ENCODE results near the gene RNASE11.

The RNASE11 gene

DNA sequence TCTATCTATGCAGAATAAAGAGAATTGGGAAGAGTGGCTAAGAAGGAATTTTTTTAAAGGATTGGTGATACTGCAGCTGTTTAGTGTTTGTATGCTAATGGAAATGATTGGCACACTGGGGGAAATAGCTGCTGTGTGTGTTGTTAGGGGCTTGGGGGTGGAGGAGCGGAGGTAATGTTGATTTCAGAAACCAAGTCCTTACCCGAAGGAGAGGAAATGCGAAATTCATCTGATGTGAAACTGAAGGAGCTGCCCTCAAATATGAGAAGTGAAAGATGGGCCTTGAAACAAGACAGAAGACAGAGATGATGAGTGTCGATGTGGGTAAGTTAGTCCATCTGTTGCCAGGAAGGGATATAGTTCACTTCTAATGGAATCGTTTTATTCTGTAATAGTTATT is 24.6 kb upstream of the RNASE11 start:
- H3K4me1 ChIP-seq (ENCODE audit: control insufficient read depth, low read length), result peaks cover 54% of the 10 kb centered on the region
- no peaks in the 10 kb centered on the region for H3K36me3 ChIP-seq (ENCODE audit: control insufficient read depth, low read length)
- no peak overlapping the region for H3K27ac ChIP-seq (ENCODE audit: low read depth, low read length)
- H3K79me2 ChIP-seq (ENCODE audit: control insufficient read depth, low read length), result no peaks in the 10 kb centered on the region
- H3K27me3 ChIP-seq (ENCODE audit: control insufficient read depth, low read length), result peaks cover 28% of the 10 kb centered on the region
- peaks cover 19% of the 10 kb centered on the region for H3F3A ChIP-seq (ENCODE audit: control insufficient read depth, insufficient read depth)
- no peak for TF ChIP-seq CTCF (IDR thresholded peaks at IDR 0.05; ENCODE audit: low read depth, low read length, poor library complexity, severe bottlenecking)
- TF ChIP-seq EZH2phosphoT487 (IDR thresholded peaks at IDR 0.05; ENCODE audit: borderline replicate concordance, low read length), result no peak
- H3K4me2 ChIP-seq (ENCODE audit: low read length), result peak overlapping the region; percentile 89
- H3K4me3 ChIP-seq (ENCODE audit: low read length), result peak overlapping the region; percentile 77
- H3K9me3 ChIP-seq (ENCODE audit: control insufficient read depth, insufficient read depth, low read length), result no peaks in the 10 kb centered on the region
- H3K9me2 ChIP-seq (replicated peaks; ENCODE audit: control insufficient read depth, low read length), result no peaks in the 10 kb centered on the region
- 0 out of 2 replicates have a peak, but pooled peaks cover 4% of the 10 kb centered on the region for H4K20me1 ChIP-seq (ENCODE audit: control insufficient read depth, insufficient read depth, low read depth, low read length)

GRCh38 chr14:20611277-20611676 is 23.5 kb upstream of the RNASE11 start:
- Histone ChIP-seq H3K79me2 (ENCODE audit: control insufficient read depth, low read length) (no peaks in the 10 kb centered on the region), H4K20me1 (ENCODE audit: control insufficient read depth, insufficient read depth, low read depth, low read length) (0 out of 2 replicates have a peak, but pooled peaks cover 4% of the 10 kb centered on the region), H3K4me1 (ENCODE audit: control insufficient read depth, low read length) (peaks cover 51% of the 10 kb centered on the region), H3K9me3 (ENCODE audit: control insufficient read depth, insufficient read depth, low read length) (no peaks in the 10 kb centered on the region), H3K4me2 (ENCODE audit: low read length) (peak overlapping the region; percentile 89), H3K27ac (ENCODE audit: low read depth, low read length) (no peak overlapping the region), H3K4me3 (ENCODE audit: low read length) (peak overlapping the region; percentile 77; the same call in 1 of the 2 replicates), H3K27me3 (ENCODE audit: control insufficient read depth, low read length) (peaks cover 25% of the 10 kb centered on the region), H3K9me2 (replicated peaks; ENCODE audit: control insufficient read depth, low read length) (no peaks in the 10 kb centered on the region), H3K36me3 (ENCODE audit: control insufficient read depth, low read length) (no peaks in the 10 kb centered on the region), H3F3A (ENCODE audit: control insufficient read depth, insufficient read depth) (peaks cover 19% of the 10 kb centered on the region)
- TF ChIP-seq CTCF (IDR thresholded peaks at IDR 0.05; ENCODE audit: low read depth, low read length, poor library complexity, severe bottlenecking) (no peak), EZH2phosphoT487 (IDR thresholded peaks at IDR 0.05; ENCODE audit: borderline replicate concordance, low read length) (no peak)

DNA sequence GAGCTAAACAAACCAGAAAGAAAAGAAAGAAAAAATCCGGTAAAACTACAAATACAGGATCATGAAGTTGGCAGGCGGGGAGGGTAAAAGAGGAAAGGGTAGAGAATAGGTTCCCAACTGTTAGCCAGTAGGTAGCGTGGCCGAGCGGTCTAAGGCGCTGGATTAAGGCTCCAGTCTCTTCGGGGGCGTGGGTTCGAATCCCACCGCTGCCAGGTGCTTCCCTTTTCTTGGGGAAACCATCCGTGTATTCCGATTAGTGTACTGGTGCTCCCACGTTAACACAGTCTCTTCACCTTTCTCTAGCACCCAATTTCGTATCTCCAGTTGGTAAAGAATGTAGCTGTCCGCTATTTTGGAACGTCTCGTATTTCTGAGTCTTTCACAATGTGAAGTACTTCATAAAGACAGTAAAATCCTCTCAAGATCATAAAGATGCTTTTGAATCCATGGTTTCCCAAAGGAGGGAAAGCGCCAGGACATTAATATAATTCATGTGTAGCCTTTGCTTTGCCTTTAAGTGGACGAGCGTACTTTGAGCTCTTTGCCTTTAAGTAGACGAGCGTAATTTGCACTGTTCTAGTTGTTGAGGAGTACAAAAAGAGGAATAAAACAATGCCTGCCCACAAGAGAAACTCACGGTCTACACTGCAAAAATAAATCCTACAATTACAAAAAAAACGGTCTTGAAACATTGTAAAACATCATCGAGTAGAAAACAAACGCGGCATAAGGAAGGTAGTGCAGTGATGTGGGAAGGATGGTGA is 22.4 kb upstream of the RNASE11 start:
- 0 out of 2 replicates have a peak, but pooled peaks cover 4% of the 10 kb centered on the region for H4K20me1 ChIP-seq (ENCODE audit: control insufficient read depth, insufficient read depth, low read depth, low read length)
- H3K9me3 ChIP-seq (ENCODE audit: control insufficient read depth, insufficient read depth, low read length), result no peaks in the 10 kb centered on the region
- H3K27me3 ChIP-seq (ENCODE audit: control insufficient read depth, low read length), result peaks cover 25% of the 10 kb centered on the region
- H3K27ac ChIP-seq (ENCODE audit: low read depth, low read length), result no peak overlapping the region
- TF ChIP-seq CTCF (IDR thresholded peaks at IDR 0.05; ENCODE audit: low read depth, low read length, poor library complexity, severe bottlenecking), result no peak
- no peaks in the 10 kb centered on the region for H3K36me3 ChIP-seq (ENCODE audit: control insufficient read depth, low read length)
- peak overlapping the region; percentile 79 for H3K4me3 ChIP-seq (ENCODE audit: low read length)
- H3K9me2 ChIP-seq (replicated peaks; ENCODE audit: control insufficient read depth, low read length), result no peaks in the 10 kb centered on the region
- peaks cover 19% of the 10 kb centered on the region for H3F3A ChIP-seq (ENCODE audit: control insufficient read depth, insufficient read depth)
- peaks cover 51% of the 10 kb centered on the region for H3K4me1 ChIP-seq (ENCODE audit: control insufficient read depth, low read length)
- peak overlapping the region; percentile 76 for H3K4me2 ChIP-seq (ENCODE audit: low read length)
- H3K79me2 ChIP-seq (ENCODE audit: control insufficient read depth, low read length), result no peaks in the 10 kb centered on the region
